22Rv1 (cell line): ENCODE results near the gene ANKRD23.

Experiments
- ZFX ChIP-seq: fragments of 450-650 bp; IDR thresholded peaks from 2 replicates; pipeline ENCODE4 v1.6.1; 2017; ENCODE audit warnings: antibody characterized with exemption, borderline replicate concordance
- TF ChIP-seq, protein P1 (sequence below): fragments of 450-650 bp; IDR thresholded peaks from 2 replicates; pipeline ENCODE4 v1.5.1; 2017; ENCODE audit warnings: mild to moderate bottlenecking

GRCh38 chr2:96864343-96865091 is 20.7 kb upstream of the ANKRD23 start:
- TF ChIP-seq, protein P1, sequence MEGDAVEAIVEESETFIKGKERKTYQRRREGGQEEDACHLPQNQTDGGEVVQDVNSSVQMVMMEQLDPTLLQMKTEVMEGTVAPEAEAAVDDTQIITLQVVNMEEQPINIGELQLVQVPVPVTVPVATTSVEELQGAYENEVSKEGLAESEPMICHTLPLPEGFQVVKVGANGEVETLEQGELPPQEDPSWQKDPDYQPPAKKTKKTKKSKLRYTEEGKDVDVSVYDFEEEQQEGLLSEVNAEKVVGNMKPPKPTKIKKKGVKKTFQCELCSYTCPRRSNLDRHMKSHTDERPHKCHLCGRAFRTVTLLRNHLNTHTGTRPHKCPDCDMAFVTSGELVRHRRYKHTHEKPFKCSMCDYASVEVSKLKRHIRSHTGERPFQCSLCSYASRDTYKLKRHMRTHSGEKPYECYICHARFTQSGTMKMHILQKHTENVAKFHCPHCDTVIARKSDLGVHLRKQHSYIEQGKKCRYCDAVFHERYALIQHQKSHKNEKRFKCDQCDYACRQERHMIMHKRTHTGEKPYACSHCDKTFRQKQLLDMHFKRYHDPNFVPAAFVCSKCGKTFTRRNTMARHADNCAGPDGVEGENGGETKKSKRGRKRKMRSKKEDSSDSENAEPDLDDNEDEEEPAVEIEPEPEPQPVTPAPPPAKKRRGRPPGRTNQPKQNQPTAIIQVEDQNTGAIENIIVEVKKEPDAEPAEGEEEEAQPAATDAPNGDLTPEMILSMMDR: no peak
- TF ChIP-seq ZFX: no peak
